ENCODE data around the gene HYAL2.

Gene HYAL2

GRCh38 chr3:50323092-50323600, 601 bp upstream of the HYAL2 start:
- Histone ChIP-seq H3K36me3 (ENCODE audit: control insufficient read depth in 2 of 2, insufficient read depth in 2 of 2, low read length in 2 of 2) (peaks cover 9 to 17% of the 10 kb centered on the region in 2 donors), H3K27ac (ENCODE audit: low read depth in 2 of 2, low read length in 2 of 2) (peak overlapping the region; percentile 93 to 95), H3K4me1 (ENCODE audit: control insufficient read depth in 2 of 2, insufficient read depth in 2 of 2, low read length in 2 of 2) (peaks cover 44 to 48% of the 10 kb centered on the region in 2 donors), H3K27me3 (ENCODE audit: control insufficient read depth in 2 of 2, insufficient read depth in 2 of 2, low read length in 2 of 2) (no peaks in the 10 kb centered on the region), H3K4me3 (ENCODE audit: low read length in 2 of 2) (no peak overlapping the region), H3K9ac (ENCODE audit: low read depth in 1 of 2, low read length in 2 of 2) (peak overlapping the region; percentile 49 to 62), H3K9me3 (ENCODE audit: control insufficient read depth in 2 of 2, low read length in 2 of 2) (no peaks in the 10 kb centered on the region)

GRCh38 chr3:50322115-50322385, 495 bp downstream of the HYAL2 start:
- Histone ChIP-seq H3K9ac (ENCODE audit: low read depth in 1 of 2, low read length in 2 of 2) (peak overlapping the region; percentile 49 to 62), H3K36me3 (ENCODE audit: control insufficient read depth in 2 of 2, insufficient read depth in 2 of 2, low read length in 2 of 2) (peaks cover 9 to 19% of the 10 kb centered on the region in 2 donors), H3K4me3 (ENCODE audit: low read length in 2 of 2) (peak overlapping the region; percentile 89 to 90), H3K4me1 (ENCODE audit: control insufficient read depth in 2 of 2, insufficient read depth in 2 of 2, low read length in 2 of 2) (peaks cover 49 to 52% of the 10 kb centered on the region in 2 donors), H3K9me3 (ENCODE audit: control insufficient read depth in 2 of 2, low read length in 2 of 2) (no peaks in the 10 kb centered on the region), H3K27me3 (ENCODE audit: control insufficient read depth in 2 of 2, insufficient read depth in 2 of 2, low read length in 2 of 2) (no peaks in the 10 kb centered on the region), H3K27ac (ENCODE audit: low read depth in 2 of 2, low read length in 2 of 2) (peak overlapping the region; percentile 93 to 95)

GRCh38 chr3:50321336-50322114, 1.0 kb downstream of the HYAL2 start:
- H3K9me3 ChIP-seq (ENCODE audit: control insufficient read depth in 2 of 2, low read length in 2 of 2), result no peaks in the 10 kb centered on the region
- H3K27me3 ChIP-seq (ENCODE audit: control insufficient read depth in 2 of 2, insufficient read depth in 2 of 2, low read length in 2 of 2), result no peaks in the 10 kb centered on the region
- H3K4me1 ChIP-seq (ENCODE audit: control insufficient read depth in 2 of 2, insufficient read depth in 2 of 2, low read length in 2 of 2), result peaks cover 51 to 54% of the 10 kb centered on the region in 2 donors
- H3K9ac ChIP-seq (ENCODE audit: low read depth in 1 of 2, low read length in 2 of 2), result peak overlapping the region; percentile 87 to 97
- peaks cover 11 to 19% of the 10 kb centered on the region in 2 donors for H3K36me3 ChIP-seq (ENCODE audit: control insufficient read depth in 2 of 2, insufficient read depth in 2 of 2, low read length in 2 of 2)
- H3K27ac ChIP-seq (ENCODE audit: low read depth in 2 of 2, low read length in 2 of 2), result peak overlapping the region; percentile 93 to 95
- H3K4me3 ChIP-seq (ENCODE audit: low read length in 2 of 2), result peak overlapping the region; percentile 89 to 90

- H3K4me3 ChIP-seq (ENCODE audit: low read length in 2 of 2), result peak overlapping the region; percentile 89 to 90
- peaks cover 7 to 14% of the 10 kb centered on the region in 2 donors for H3K36me3 ChIP-seq (ENCODE audit: control insufficient read depth in 2 of 2, insufficient read depth in 2 of 2, low read length in 2 of 2)
- H3K27ac ChIP-seq (ENCODE audit: low read depth in 2 of 2, low read length in 2 of 2), result peak overlapping the region; percentile 93 to 95
- H3K9me3 ChIP-seq (ENCODE audit: control insufficient read depth in 2 of 2, low read length in 2 of 2), result no peaks in the 10 kb centered on the region
- H3K27me3 ChIP-seq (ENCODE audit: control insufficient read depth in 2 of 2, insufficient read depth in 2 of 2, low read length in 2 of 2), result no peaks in the 10 kb centered on the region
- peak overlapping the region; percentile 87 to 97 for H3K9ac ChIP-seq (ENCODE audit: low read depth in 1 of 2, low read length in 2 of 2)
- peaks cover 55 to 59% of the 10 kb centered on the region in 2 donors for H3K4me1 ChIP-seq (ENCODE audit: control insufficient read depth in 2 of 2, insufficient read depth in 2 of 2, low read length in 2 of 2)
Measured at GRCh38 chr3:50320853-50321335, 1.7 kb downstream of the HYAL2 start.

- peak overlapping the region; percentile 93 to 95 for H3K27ac ChIP-seq (ENCODE audit: low read depth in 2 of 2, low read length in 2 of 2)
- peak overlapping the region; percentile 89 to 90 for H3K4me3 ChIP-seq (ENCODE audit: low read length in 2 of 2)
Measured at GRCh38 chr3:50319894-50320625, 2.5 kb downstream of the HYAL2 start.

GRCh38 chr3:50319181-50319893, 3.2 kb downstream of the HYAL2 start:
- Histone ChIP-seq H3K9ac (ENCODE audit: low read depth in 1 of 2, low read length in 2 of 2) (peak overlapping the region; percentile 26 to 87), H3K4me1 (ENCODE audit: control insufficient read depth in 2 of 2, insufficient read depth in 2 of 2, low read length in 2 of 2) (peaks cover 55 to 60% of the 10 kb centered on the region in 2 donors), H3K4me3 (ENCODE audit: low read length in 2 of 2) (peak overlapping the region; percentile 6 to 89), H3K27me3 (ENCODE audit: control insufficient read depth in 2 of 2, insufficient read depth in 2 of 2, low read length in 2 of 2) (no peaks in the 10 kb centered on the region), H3K36me3 (ENCODE audit: control insufficient read depth in 2 of 2, insufficient read depth in 2 of 2, low read length in 2 of 2) (peaks cover 2 to 8% of the 10 kb centered on the region in 2 donors), H3K9me3 (ENCODE audit: control insufficient read depth in 2 of 2, low read length in 2 of 2) (no peaks in the 10 kb centered on the region), H3K27ac (ENCODE audit: low read depth in 2 of 2, low read length in 2 of 2) (no peak overlapping the region)

More at GRCh38 chr3:50319894-50320625, 2.5 kb downstream of the HYAL2 start:
- no peaks in the 10 kb centered on the region for H3K27me3 ChIP-seq (ENCODE audit: control insufficient read depth in 2 of 2, insufficient read depth in 2 of 2, low read length in 2 of 2)
- peaks cover 2 to 8% of the 10 kb centered on the region in 2 donors for H3K36me3 ChIP-seq (ENCODE audit: control insufficient read depth in 2 of 2, insufficient read depth in 2 of 2, low read length in 2 of 2)
- H3K4me1 ChIP-seq (ENCODE audit: control insufficient read depth in 2 of 2, insufficient read depth in 2 of 2, low read length in 2 of 2), result peaks cover 55 to 60% of the 10 kb centered on the region in 2 donors
- no peaks in the 10 kb centered on the region for H3K9me3 ChIP-seq (ENCODE audit: control insufficient read depth in 2 of 2, low read length in 2 of 2)
- peak overlapping the region; percentile 87 to 97 for H3K9ac ChIP-seq (ENCODE audit: low read depth in 1 of 2, low read length in 2 of 2)

DNA sequence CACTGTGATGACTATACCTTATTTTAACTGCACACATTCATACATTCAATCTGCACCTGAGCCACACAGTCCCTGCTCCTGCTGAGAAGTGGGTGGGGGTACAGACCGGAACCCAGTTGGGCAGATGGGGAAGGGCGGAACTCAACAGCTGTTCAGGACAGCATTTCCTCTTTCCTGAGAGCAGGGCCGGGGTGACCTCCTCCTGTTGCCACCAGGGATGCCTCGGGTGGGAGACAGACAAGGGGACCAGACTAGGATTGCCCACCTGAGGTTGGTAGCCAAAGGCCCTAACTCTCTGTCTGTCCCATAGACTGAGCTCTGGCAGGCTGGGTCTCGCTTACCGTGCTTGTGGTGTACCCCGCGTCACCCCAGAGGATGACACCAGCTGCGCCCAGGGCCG, 3.9 kb downstream of the HYAL2 start:
- no peaks in the 10 kb centered on the region for H3K27me3 ChIP-seq (ENCODE audit: control insufficient read depth in 2 of 2, insufficient read depth in 2 of 2, low read length in 2 of 2)
- H3K36me3 ChIP-seq (ENCODE audit: control insufficient read depth in 2 of 2, insufficient read depth in 2 of 2, low read length in 2 of 2), result peaks cover 2 to 8% of the 10 kb centered on the region in 2 donors
- peak overlapping the region in 1 of 2 donors; percentile 82 for H3K9ac ChIP-seq (ENCODE audit: low read depth in 1 of 2, low read length in 2 of 2)
- peak overlapping the region in 1 of 2 donors; percentile 29 for H3K4me3 ChIP-seq (ENCODE audit: low read length in 2 of 2)
- peaks cover 55 to 60% of the 10 kb centered on the region in 2 donors for H3K4me1 ChIP-seq (ENCODE audit: control insufficient read depth in 2 of 2, insufficient read depth in 2 of 2, low read length in 2 of 2)
- H3K9me3 ChIP-seq (ENCODE audit: control insufficient read depth in 2 of 2, low read length in 2 of 2), result no peaks in the 10 kb centered on the region
- H3K27ac ChIP-seq (ENCODE audit: low read depth in 2 of 2, low read length in 2 of 2), result peak overlapping the region; percentile 97 to 98

GRCh38 chr3:50318163-50318562, 4.4 kb downstream of the HYAL2 start:
- Histone ChIP-seq H3K4me3 (ENCODE audit: low read length in 2 of 2) (peak overlapping the region in 1 of 2 donors; percentile 29), H3K9ac (ENCODE audit: low read depth in 1 of 2, low read length in 2 of 2) (peak overlapping the region; percentile 41 to 82), H3K27ac (ENCODE audit: low read depth in 2 of 2, low read length in 2 of 2) (peak overlapping the region; percentile 97 to 98), H3K4me1 (ENCODE audit: control insufficient read depth in 2 of 2, insufficient read depth in 2 of 2, low read length in 2 of 2) (peaks cover 55 to 60% of the 10 kb centered on the region in 2 donors), H3K9me3 (ENCODE audit: control insufficient read depth in 2 of 2, low read length in 2 of 2) (no peaks in the 10 kb centered on the region), H3K27me3 (ENCODE audit: control insufficient read depth in 2 of 2, insufficient read depth in 2 of 2, low read length in 2 of 2) (no peaks in the 10 kb centered on the region), H3K36me3 (ENCODE audit: control insufficient read depth in 2 of 2, insufficient read depth in 2 of 2, low read length in 2 of 2) (peaks cover 2 to 8% of the 10 kb centered on the region in 2 donors)

- Histone ChIP-seq H3K4me1 (ENCODE audit: control insufficient read depth in 2 of 2, insufficient read depth in 2 of 2, low read length in 2 of 2) (peaks cover 53 to 54% of the 10 kb centered on the region in 2 donors), H3K27ac (ENCODE audit: low read depth in 2 of 2, low read length in 2 of 2) (peak overlapping the region; percentile 97 to 98), H3K9ac (ENCODE audit: low read depth in 1 of 2, low read length in 2 of 2) (peak overlapping the region; percentile 71 to 82), H3K9me3 (ENCODE audit: control insufficient read depth in 2 of 2, low read length in 2 of 2) (no peaks in the 10 kb centered on the region), H3K4me3 (ENCODE audit: low read length in 2 of 2) (peak overlapping the region; percentile 23 to 34), H3K27me3 (ENCODE audit: control insufficient read depth in 2 of 2, insufficient read depth in 2 of 2, low read length in 2 of 2) (no peaks in the 10 kb centered on the region), H3K36me3 (ENCODE audit: control insufficient read depth in 2 of 2, insufficient read depth in 2 of 2, low read length in 2 of 2) (peaks cover 2 to 8% of the 10 kb centered on the region in 2 donors)
Measured at GRCh38 chr3:50317300-50317699, 5.2 kb downstream of the HYAL2 start.

All from mucosa of rectum (tissue), 2 donors.